ENCODE measurements around the gene KLHL7.
"Not testable (repeated sequence)": the region's sequence is repeated elsewhere in the genome, so short reads cannot be mapped to it uniquely, and the experiment has no call there.

The KLHL7 gene

GRCh38 chr7:23183279-23184012, 77.9 kb downstream of the KLHL7 start:
- DNase-seq, result no peak

- no peak for DNase-seq
Measured at GRCh38 chr7:23184291-23184690, 78.7 kb downstream of the KLHL7 start.

- peak; percentile 14 for DNase-seq
Measured at GRCh38 chr7:23184709-23185359, 79.2 kb downstream of the KLHL7 start.

- no peak for DNase-seq
Measured at GRCh38 chr7:23185980-23186379, 80.4 kb downstream of the KLHL7 start.

GRCh38 chr7:23191022-23191421, 85.4 kb downstream of the KLHL7 start:
- no peak for DNase-seq

GRCh38 chr7:23193650-23194227, 88.2 kb downstream of the KLHL7 start:
- not testable (repeated sequence) for DNase-seq

- no peak for DNase-seq
Measured at GRCh38 chr7:23196306-23196705, 90.7 kb downstream of the KLHL7 start.

- not testable (repeated sequence) for DNase-seq
Measured at GRCh38 chr7:23197745-23198144, 92.2 kb downstream of the KLHL7 start.

- no peak for DNase-seq
Measured at GRCh38 chr7:23200331-23200730, 94.7 kb downstream of the KLHL7 start.

GRCh38 chr7:23204241-23204640, 98.7 kb downstream of the KLHL7 start:
- no peak for DNase-seq

GRCh38 chr7:23205577-23205908, 100.0 kb downstream of the KLHL7 start:
- no peak for DNase-seq

GRCh38 chr7:23205909-23206767, 100.6 kb downstream of the KLHL7 start:
- no peak for DNase-seq

GRCh38 chr7:23207021-23207420, 101.4 kb downstream of the KLHL7 start:
- no peak for DNase-seq

GRCh38 chr7:23207884-23208283, 102.3 kb downstream of the KLHL7 start:
- no peak for DNase-seq

- no peak for DNase-seq
Measured at GRCh38 chr7:23208316-23208715, 102.7 kb downstream of the KLHL7 start.

GRCh38 chr7:23210506-23210905, 104.9 kb downstream of the KLHL7 start:
- no peak for DNase-seq

GRCh38 chr7:23211589-23211988, 106.0 kb downstream of the KLHL7 start:
- DNase-seq, result no peak

- DNase-seq, result no peak
Measured at GRCh38 chr7:23212395-23212794, 106.8 kb downstream of the KLHL7 start.

GRCh38 chr7:23212841-23213240, 107.3 kb downstream of the KLHL7 start:
- no peak for DNase-seq

GRCh38 chr7:23213755-23214154, 108.2 kb downstream of the KLHL7 start:
- DNase-seq, result no peak

GRCh38 chr7:23214423-23214822, 108.8 kb downstream of the KLHL7 start:
- DNase-seq, result no peak

- DNase-seq, result no peak
Measured at GRCh38 chr7:23214938-23215337, 109.4 kb downstream of the KLHL7 start.

- DNase-seq, result no peak
Measured at GRCh38 chr7:23216021-23216420, 110.4 kb downstream of the KLHL7 start.
